ENCODE results near the gene PDZK1. TPM values are rescaled to one million over a fixed set of nuclear protein-coding genes. Genes with fewer than 3 reads are reported as not detected.
"Not testable (repeated sequence)": the region's sequence is repeated elsewhere in the genome, so short reads cannot be mapped to it uniquely, and the experiment has no call there.

Gene PDZK1
- total RNA-seq, 1 donor from 2014 or later = 0.58 TPM

- DNase-seq (ENCODE audit: low spot score) (no peak), ATAC-seq (no peak)
- intact Hi-C loops (cut with DNase I) = no loop called here
These were observed 7.5 kb upstream of the PDZK1 start for GRCh38 chr1:145714524-145715111.

DNA sequence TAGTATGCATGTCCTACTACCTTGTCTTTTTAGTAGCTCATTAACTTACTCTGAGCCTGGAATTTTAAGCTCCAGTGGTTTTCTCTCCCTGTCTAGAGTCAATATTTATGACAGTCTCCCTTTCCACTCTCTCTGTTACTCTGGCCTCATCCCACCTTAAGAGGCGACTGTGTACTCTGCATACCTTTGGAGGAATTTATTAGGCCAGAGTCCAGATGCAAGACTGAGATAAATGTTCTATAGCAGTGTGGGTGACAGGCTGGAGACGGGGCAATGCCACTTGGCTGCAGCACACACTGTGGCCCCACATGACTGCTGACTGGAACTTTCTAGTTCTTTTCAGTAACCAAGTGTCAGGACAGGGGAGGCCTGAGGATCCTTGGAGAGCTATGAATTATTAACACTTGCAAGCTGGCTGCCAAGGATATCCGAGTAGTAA, 4.1 kb upstream of the PDZK1 start:
- no peak for ATAC-seq
- intact Hi-C loops (cut with DNase I) = no loop called here
- no peak for DNase-seq (ENCODE audit: low spot score)

- ATAC-seq (no peak), DNase-seq (ENCODE audit: low spot score) (no peak)
- intact Hi-C loops (cut with DNase I) = no loop called here
These were observed 3.3 kb upstream of the PDZK1 start for GRCh38 chr1:145710291-145711027.

- DNase-seq (ENCODE audit: low spot score) (no peak), ATAC-seq (no peak)
- intact Hi-C loops (cut with DNase I) = no loop called here
These were observed 895 bp upstream of the PDZK1 start for GRCh38 chr1:145708063-145708462.

DNA sequence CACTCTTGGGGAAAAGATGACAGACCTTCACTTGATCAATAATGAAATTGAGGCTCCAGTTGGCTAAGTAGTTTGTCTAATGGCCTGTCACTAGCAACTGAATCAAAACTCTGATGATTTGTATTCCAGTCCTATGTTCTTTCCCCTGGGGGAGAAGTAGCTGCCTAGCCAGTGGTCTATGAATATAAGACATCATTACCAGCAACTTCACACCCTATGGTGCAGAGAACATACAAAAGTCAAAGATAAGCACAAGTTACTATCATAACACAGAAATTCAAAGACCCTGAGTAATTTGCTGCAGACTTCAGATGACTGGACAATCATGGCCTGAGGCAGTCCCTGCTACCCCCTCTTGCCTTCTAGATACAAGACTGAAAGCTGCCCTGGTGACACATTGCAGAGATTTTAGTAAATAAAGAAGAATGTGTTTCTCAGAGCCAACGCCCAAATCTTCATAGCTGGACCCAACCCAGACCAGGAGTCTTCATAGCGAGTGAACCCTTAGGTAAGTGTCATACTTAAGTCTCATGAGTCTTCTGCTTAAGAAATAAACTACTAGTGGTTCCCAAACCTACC, 993 bp downstream of the PDZK1 start:
- DNase-seq (ENCODE audit: low spot score) (no peak), ATAC-seq (no peak)
- intact Hi-C loops (cut with DNase I) = no loop called here

DNA sequence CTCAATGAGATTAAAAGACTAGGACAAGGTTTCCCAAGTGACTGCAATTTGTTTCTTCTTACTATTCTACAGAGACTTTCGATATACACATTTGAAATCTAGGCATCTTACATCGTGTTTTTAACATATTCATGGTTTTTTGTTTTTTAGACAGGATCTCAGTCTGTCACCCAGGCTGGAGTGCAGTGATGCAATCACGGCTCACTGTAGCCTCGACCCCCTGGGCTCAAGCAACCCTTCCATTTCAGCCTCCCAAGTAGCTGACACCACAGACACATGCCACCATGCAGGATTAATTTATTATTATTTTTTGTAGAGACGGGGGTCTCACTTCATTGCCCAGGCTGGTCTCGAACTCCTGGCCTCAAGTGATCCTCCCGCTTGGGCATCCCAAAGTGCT, 1.5 kb downstream of the PDZK1 start:
- DNase-seq (ENCODE audit: low spot score) (no peak), ATAC-seq (no peak)
- intact Hi-C loops (cut with DNase I) = no loop called here

- ATAC-seq = no peak
- intact Hi-C loops (cut with DNase I) = no loop called here
- no peak for DNase-seq (ENCODE audit: low spot score)
These were observed 4.3 kb downstream of the PDZK1 start for GRCh38 chr1:145702826-145703225.

DNA sequence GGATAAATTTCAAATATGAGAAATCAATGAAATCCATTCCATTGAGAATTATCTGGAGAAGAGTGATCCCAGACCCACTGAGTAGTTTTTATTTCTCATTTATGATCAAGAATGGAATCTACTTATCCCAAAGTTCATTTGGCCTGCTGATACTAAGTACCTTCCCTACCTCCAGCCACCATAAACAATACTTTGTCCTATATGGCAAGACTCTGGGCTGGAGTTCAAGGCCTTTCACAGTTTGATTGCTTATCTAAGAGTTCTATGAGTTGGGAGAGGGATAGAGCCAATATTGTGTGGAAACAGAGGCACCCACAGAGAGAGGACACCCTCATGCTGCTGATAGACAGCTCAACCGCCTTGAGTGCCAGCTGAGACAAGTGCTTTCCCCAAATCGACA, 5.1 kb downstream of the PDZK1 start:
- intact Hi-C loops (cut with DNase I) = no loop called here
- no peak for DNase-seq (ENCODE audit: low spot score)
- ATAC-seq = no peak

- intact Hi-C loops (cut with DNase I) = no loop called here
- no peak for ATAC-seq
These were observed 5.8 kb downstream of the PDZK1 start for GRCh38 chr1:145701306-145701862.

DNA sequence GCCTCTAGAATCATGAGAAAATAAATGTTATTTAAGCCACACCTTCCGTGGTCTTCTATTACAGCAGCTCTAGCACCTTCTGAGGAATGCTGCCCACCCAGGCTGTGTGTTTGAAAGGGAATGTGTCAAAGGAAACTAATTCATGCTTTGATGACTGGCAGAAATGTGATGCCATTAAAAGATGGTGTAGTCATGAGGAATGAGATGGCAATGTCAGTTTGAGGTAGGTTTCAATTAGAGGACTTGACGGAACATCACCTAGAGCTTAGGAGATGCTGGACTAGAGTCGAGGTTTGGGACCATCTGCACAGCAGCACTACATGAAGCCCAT, 10.6 kb downstream of the PDZK1 start:
- ATAC-seq (no peak), DNase-seq (ENCODE audit: low spot score) (no peak)
- intact Hi-C loops (cut with DNase I) = no loop called here

More at GRCh38 chr1:145701306-145701862, 5.8 kb downstream of the PDZK1 start:
- no peak for DNase-seq (ENCODE audit: low spot score)

GRCh38 chr1:145695821-145696629, 11.1 kb downstream of the PDZK1 start:
- intact Hi-C loops (cut with DNase I) = no loop called here
- DNase-seq (ENCODE audit: low spot score) (no peak), ATAC-seq (no peak)

- ATAC-seq (no peak), DNase-seq (ENCODE audit: low spot score) (no peak)
- intact Hi-C loops (cut with DNase I) = no loop called here
These were observed 14.3 kb downstream of the PDZK1 start for GRCh38 chr1:145692785-145693443.

DNA sequence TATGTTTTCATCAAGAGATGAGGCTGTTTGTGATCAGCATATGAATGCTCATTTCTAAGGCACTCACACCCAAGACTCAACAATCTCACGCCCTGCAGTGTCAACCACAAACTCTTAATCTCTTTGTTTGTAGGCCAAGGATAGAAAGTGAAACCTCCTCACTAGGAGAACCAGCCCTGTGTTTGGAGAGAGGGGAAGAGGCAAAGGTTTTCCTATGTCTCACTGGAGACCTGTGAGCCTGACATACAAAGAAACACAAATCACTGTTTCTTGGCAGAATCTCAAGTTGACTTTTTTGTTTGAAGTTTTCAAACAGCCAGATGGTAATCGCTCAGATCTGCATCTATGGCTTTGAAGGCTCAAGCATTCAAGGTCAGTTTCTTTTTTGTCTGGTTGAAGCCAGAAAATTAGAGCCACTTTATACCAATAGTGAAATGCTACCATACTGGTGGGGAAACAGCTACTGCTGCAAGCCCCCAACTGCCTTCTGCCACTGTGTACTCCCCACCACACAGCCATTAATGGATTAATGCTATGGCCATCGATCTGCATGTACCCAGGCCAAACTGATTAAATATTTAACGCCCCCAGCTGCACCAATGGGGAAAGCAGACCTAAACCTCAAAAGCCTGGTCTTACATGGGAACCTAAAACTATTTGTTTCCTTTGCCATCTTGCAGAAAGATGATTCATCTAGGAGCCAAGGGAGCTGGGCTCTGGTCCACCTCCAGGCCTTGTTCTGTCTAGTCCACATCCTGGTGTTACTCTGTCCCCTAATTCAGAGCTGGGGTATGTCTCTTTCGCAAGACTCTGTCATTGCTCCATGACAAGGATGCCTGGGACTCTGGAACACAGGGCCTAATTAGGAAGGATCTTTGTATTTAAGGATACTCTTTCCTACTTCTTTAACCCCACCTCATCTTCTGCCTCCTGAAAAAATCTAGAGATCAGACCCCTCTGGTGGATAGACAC, 16.3 kb downstream of the PDZK1 start:
- intact Hi-C loops (cut with DNase I) = no loop called here
- DNase-seq (ENCODE audit: low spot score) = no peak
- peak; percentile 88 for ATAC-seq

DNA sequence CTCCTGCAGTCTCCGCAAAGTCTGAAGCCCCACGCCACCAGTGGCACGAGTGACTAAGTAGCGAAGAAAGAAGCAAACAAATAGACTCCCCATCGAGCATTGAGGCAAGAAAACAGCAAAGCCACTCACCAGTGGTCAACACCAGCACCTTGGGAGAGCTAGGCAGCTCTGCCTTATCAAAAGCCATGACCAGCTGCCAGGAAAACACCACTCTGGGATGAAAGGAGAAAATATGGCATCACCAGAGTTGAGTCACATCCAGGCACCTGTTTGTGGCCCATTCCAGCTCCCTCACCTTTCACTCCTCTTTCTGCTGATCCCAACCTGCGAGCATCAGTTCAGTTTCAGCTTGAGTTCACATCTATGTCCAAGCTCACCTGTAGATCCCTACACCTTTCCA, 17.2 kb downstream of the PDZK1 start:
- intact Hi-C loops (cut with DNase I) = no loop called here
- DNase-seq (ENCODE audit: low spot score) (no peak), ATAC-seq (no peak)

GRCh38 chr1:145688924-145689323, 18.2 kb downstream of the PDZK1 start:
- intact Hi-C loops (cut with DNase I) = no loop called here
- ATAC-seq (no peak), DNase-seq (ENCODE audit: low spot score) (no peak)

DNA sequence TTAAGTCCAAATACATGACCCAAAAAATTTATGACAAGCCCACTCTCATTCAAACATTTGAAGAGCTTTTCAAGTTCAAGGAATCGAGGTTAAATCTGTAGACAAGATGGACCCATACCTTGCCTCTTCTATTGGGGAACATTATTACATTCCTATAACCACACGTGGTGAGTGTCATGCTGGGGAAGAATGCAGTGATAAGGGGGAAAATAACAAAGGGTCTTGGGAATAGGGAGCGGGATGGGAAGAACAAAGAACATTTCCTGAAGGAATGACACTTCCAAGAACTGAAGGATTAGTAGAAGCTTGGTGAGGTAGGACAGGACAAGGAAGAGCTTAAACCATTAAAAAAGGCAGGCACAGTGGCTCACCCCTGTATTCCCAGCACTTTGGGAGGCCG, 18.8 kb downstream of the PDZK1 start:
- no peak for ATAC-seq
- no peak for DNase-seq (ENCODE audit: low spot score)
- intact Hi-C loops (cut with DNase I) = no loop called here

GRCh38 chr1:145686078-145686477, 21.1 kb downstream of the PDZK1 start:
- DNase-seq (ENCODE audit: low spot score); ATAC-seq; intact Hi-C loops (cut with DNase I): not testable (repeated sequence)

GRCh38 chr1:145684858-145685257, 22.3 kb downstream of the PDZK1 start:
- intact Hi-C loops (cut with DNase I); DNase-seq (ENCODE audit: low spot score); ATAC-seq: not testable (repeated sequence)

Measured in sciatic nerve (tissue), 2 donors.